Adrenal gland (tissue), 12 donors: ENCODE data around the gene DCX. TPM values are rescaled to one million over a fixed set of nuclear protein-coding genes. Genes with fewer than 3 reads are reported as not detected.

Experiments used
- DNase-seq, 7 donors: peaks; one replicate each; pipeline ENCODE4 v3.0.0-alpha.2; 2019 to 2020
- H3K27ac ChIP-seq, 5 donors: fragments of 200-600 bp; sonication (generic) in 4 of 5; 1 replicate in 3 of 5; 2 replicates in 2 of 5; pipeline versions ENCODE4 v1.5.1 to v1.8.0; 2016 to 2020; ENCODE audit warnings: mild to moderate bottlenecking in 1 of 5
- H3K27me3 ChIP-seq: fragments of 200-600 bp; 2 replicates; pipeline ENCODE4 v1.8.0; 2021
- H3K36me3 ChIP-seq, 2 donors: fragments of 200-600 bp; replicated peaks in 1 of 2; 1 replicate in 1 of 2; 2 replicates in 1 of 2; pipeline versions ENCODE4 v1.5.1 to v1.8.0; 2018 to 2022
- H3K4me1 ChIP-seq, 2 donors: fragments of 200-600 bp; replicated peaks in 1 of 2; 1 replicate in 1 of 2; 2 replicates in 1 of 2; pipeline versions ENCODE4 v1.5.1 to v1.8.0; 2018 to 2021
- H3K4me3 ChIP-seq, 4 donors: fragments of 200-600 bp; sonication (generic) in 3 of 4; one replicate each; pipeline ENCODE4 v1.5.1; 2016 to 2018
- H3K9me3 ChIP-seq, 3 donors: fragments of 200-600 bp; sonication (generic) in 1 of 3; replicated peaks in 1 of 3; 1 replicate in 2 of 3; 2 replicates in 1 of 3; pipeline versions ENCODE4 v1.5.1 to v1.8.0; 2016 to 2021
- POLR2A ChIP-seq, 2 donors: fragments of 450-650 bp; IDR thresholded peaks; one replicate each; pipeline ENCODE4 v1.6.1; 2017; ENCODE audit warnings: antibody characterized with exemption in 2 of 2, mild to moderate bottlenecking in 2 of 2, moderate library complexity in 1 of 2
- WGBS, 4 donors: extraction: QIAGEN DNeasy Blood & Tissue Kit in 2 of 4; methylation state at CpG; one replicate each; pipeline versions ENCODE4 v1.1.5 to v1.1.7; 2013 to 2017; 5-methylcytosine and 5-hydroxymethylcytosine counted together
- intact Hi-C, 2 donors: fragments of 100-400 bp; cut with DNase I; formaldehyde crosslinking; loops; one replicate each; pipeline versions ENCODE4 v1.14.1 to v1.15.0; 2022 to 2023
- polyA plus RNA-seq, 3 donors: library from polyadenylated mRNA; stranded (reverse); fragments of 200-250 nt in 2 of 3; fragments of 350-450 nt in 1 of 3; fragmentation: Illumina TruSeq in 1 of 3; extraction: RNeasy Lipid Tissue Mini Kit (QIAGEN cat#74804) in 1 of 3; gene quantifications; one replicate each; pipeline ENCODE4 v1.2.3, GENCODE V29; 2013 to 2014
- total RNA-seq, 9 donors: library from RNA; depleted of rRNA in 4 of 9; stranded (reverse); fragments of >200 nt in 4 of 9; fragments of 120-200 nt in 1 of 9; fragmentation: NEBNext Ultra II Directional in 1 of 9; extraction: Animal tissue kit (Norgen Biotek cat#: 25700) in 1 of 9; gene quantifications; one replicate each; pipeline versions ENCODE4 v1.1.0 to v1.2.4, GENCODE V29; 2013 to 2023
- TF ChIP-seq, protein P1 (sequence below), 6 experiments: fragments of 450-650 bp in 4 of 6; fragments of 200-600 bp in 2 of 6; sonication (generic) in 1 of 6; IDR thresholded peaks; 1 replicate in 5 of 6; 2 replicates in 1 of 6; pipeline versions ENCODE4 v1.5.1 to v1.8.0; 2016 to 2021; ENCODE audit warnings: antibody characterized with exemption in 6 of 6, mild to moderate bottlenecking in 2 of 6, moderate library complexity in 1 of 6
- donor health status: healthy with polysubstance abuse.
- donor health status: Bipolar disorder and iron deficiency.
- donor health status: DM: yes; HTN: yes; CAD: no.
- donor health status: DM: no; HTN: no; CAD: no.
- donor health status: DM: no; HTN: no; CAD: no.
- donor health status: DM: yes; HTN: yes; CAD: no.

Gene DCX
- total and polyA plus RNA-seq, 12 donors: 0.04 to 2.9 (median 0.24) TPM; not detected in 5

DNA sequence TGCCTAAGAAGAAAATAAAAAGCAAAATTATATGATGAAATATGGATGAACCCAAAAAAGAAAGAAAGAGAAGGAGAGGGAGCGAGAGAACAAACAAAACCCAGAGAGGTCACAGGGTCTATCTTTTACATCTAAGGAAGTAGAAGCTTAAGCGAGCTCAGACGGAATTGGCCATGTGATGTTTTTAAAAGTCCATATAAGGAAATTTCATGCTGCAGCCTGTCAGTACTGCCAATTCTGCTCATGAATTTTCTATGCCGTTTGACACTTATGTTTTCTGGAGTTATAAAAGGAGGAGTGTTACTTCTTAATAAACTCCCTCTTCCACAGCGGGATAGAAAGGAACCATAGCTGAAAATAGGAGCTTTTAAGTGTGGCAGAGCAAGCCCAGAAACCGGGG, 32.9 kb upstream of the DCX start:
- no peaks in the 10 kb centered on the region for H3K9me3 ChIP-seq
- H3K27ac ChIP-seq: no peak overlapping the region
- H3K27me3 ChIP-seq: peaks cover 31% of the 10 kb centered on the region
- no peaks in the 10 kb centered on the region for H3K36me3 ChIP-seq
- no peaks in the 10 kb centered on the region for H3K4me1 ChIP-seq
- DNase-seq: no peak
- H3K4me3 ChIP-seq: no peak overlapping the region
- 28 to 33% (median 30%) methylated on average over 6 of the region's 6 CpGs for WGBS, 4 donors
- intact Hi-C loops: no loop called here
- no peak for TF ChIP-seq POLR2A (IDR thresholded peaks at IDR 0.05)
- TF ChIP-seq, protein P1, sequence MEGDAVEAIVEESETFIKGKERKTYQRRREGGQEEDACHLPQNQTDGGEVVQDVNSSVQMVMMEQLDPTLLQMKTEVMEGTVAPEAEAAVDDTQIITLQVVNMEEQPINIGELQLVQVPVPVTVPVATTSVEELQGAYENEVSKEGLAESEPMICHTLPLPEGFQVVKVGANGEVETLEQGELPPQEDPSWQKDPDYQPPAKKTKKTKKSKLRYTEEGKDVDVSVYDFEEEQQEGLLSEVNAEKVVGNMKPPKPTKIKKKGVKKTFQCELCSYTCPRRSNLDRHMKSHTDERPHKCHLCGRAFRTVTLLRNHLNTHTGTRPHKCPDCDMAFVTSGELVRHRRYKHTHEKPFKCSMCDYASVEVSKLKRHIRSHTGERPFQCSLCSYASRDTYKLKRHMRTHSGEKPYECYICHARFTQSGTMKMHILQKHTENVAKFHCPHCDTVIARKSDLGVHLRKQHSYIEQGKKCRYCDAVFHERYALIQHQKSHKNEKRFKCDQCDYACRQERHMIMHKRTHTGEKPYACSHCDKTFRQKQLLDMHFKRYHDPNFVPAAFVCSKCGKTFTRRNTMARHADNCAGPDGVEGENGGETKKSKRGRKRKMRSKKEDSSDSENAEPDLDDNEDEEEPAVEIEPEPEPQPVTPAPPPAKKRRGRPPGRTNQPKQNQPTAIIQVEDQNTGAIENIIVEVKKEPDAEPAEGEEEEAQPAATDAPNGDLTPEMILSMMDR (IDR thresholded peaks at IDR 0.05): no peak

DNA sequence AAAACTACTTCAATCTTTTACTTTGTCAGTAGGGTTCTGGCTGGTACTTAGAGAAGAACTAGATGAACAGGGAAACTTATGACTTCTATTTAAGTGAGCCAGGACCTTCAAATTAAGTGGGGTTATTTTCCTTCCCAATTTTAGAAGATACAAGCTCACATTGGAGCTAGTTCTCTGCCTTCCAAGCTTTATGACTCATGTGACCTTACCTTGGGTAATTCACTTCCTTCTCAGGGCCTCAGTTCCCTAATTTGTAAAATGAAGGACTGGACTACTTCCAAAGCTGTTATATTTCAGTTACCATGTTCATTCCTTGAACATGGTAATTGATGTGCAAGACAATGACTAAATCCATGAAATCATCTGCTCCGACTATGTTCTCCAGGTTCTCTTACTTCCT, 32.0 kb upstream of the DCX start:
- Histone ChIP-seq H3K4me1 (no peaks in the 10 kb centered on the region), H3K27ac (no peak overlapping the region), H3K27me3 (peaks cover 31% of the 10 kb centered on the region), H3K9me3 (no peaks in the 10 kb centered on the region), H3K4me3 (no peak overlapping the region), H3K36me3 (no peaks in the 10 kb centered on the region)
- no peak for DNase-seq
- TF ChIP-seq, protein P1 (IDR thresholded peaks at IDR 0.05): no peak
- no peak for TF ChIP-seq POLR2A (IDR thresholded peaks at IDR 0.05)
- 63 to 79% (median 74%) methylated on average over 1 of the region's 1 CpG for WGBS, 4 donors
- intact Hi-C loops: no loop called here

DNA sequence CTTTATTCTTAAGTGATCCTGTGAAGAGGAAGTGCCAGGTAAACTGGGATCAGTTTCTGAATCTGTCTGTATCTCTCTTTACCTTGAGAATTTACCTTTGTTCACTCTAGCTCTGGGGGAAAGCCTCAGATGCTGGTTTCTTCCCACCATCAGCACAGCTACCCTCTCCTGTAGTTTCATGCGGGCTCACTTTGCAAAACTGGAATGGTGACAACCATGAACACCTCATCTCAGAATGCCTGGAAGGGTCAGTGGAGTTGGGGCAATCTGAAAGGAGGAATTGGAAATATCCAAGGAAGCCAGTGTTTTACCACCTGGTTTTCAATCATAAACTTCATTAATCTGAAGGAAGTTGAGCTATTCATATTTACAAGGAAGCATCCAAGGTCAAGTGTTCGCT, 30.8 kb upstream of the DCX start:
- TF ChIP-seq, protein P1 (IDR thresholded peaks at IDR 0.05): no peak
- no peak for TF ChIP-seq POLR2A (IDR thresholded peaks at IDR 0.05)
- Histone ChIP-seq H3K4me1 (no peaks in the 10 kb centered on the region), H3K4me3 (no peak overlapping the region), H3K27ac (no peak overlapping the region), H3K36me3 (no peaks in the 10 kb centered on the region), H3K27me3 (peaks cover 22% of the 10 kb centered on the region), H3K9me3 (no peaks in the 10 kb centered on the region)
- no peak for DNase-seq
- 63 to 90% (median 79%) methylated on average over 2 of the region's 2 CpGs for WGBS, 4 donors
- intact Hi-C loops: no loop called here

DNA sequence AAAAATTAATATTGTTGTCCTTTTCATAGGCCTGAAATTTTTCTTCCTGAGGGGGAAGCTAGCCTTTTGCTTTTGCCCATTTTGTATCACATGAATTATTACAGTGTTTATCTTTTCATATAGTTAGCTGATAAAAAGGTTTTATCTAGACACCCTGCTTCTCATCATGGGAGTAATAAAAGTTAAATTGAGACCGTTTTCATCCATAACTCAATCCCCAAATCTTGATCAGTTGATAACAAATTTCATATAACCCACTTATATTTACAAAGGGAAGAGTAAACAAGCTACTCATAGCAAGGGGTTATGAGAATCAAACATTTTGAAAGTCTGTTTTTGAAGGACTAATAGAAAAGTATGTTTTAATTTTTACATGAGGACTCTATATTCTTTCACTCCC, 23.5 kb upstream of the DCX start:
- intact Hi-C loops: no loop called here

More for the DNA sequence above, 23.5 kb upstream of the DCX start:
- DNase-seq: no peak
- Histone ChIP-seq H3K4me1 (no peaks in the 10 kb centered on the region), H3K9me3 (no peaks in the 10 kb centered on the region), H3K4me3 (no peak overlapping the region), H3K27me3 (peaks cover 6% of the 10 kb centered on the region), H3K27ac (no peak overlapping the region), H3K36me3 (no peaks in the 10 kb centered on the region)
- WGBS, 4 donors: 39 to 63% (median 47%) methylated on average over 1 of the region's 1 CpG
- TF ChIP-seq, protein P1 (IDR thresholded peaks at IDR 0.05): no peak
- no peak for TF ChIP-seq POLR2A (IDR thresholded peaks at IDR 0.05)
